Right renal pelvis (tissue), 4 donors: ENCODE results near the gene AKR1C2. TPM values are rescaled to one million over a fixed set of nuclear protein-coding genes. Genes with fewer than 3 reads are reported as not detected.

Source experiments
- DNase-seq, 4 donors: peaks; one replicate each; pipeline ENCODE4 v3.0.0-alpha.2; 2013; ENCODE audit warnings: low read depth in 4 of 4, low spot score in 3 of 4, missing footprints in 1 of 4
- polyA plus RNA-seq, 4 donors: library from polyadenylated mRNA; unstranded; fragments of 120-200 nt; gene quantifications; one replicate each; pipeline ENCODE4 v1.2.1, GENCODE V29; 2013; ENCODE audit not compliant: insufficient read length in 4 of 4

AKR1C2 gene
- polyA plus RNA-seq, 4 donors: 5.9 to 11.4 (median 8.0) TPM

GRCh38 chr10:4939224-4940072 lies 64.2 kb downstream of the AKR1C2 start:
- DNase-seq: no peak

Other genes with a start within 250 kb of the AKR1C2 start
- 1 to 10 TPM; 7.4 to 8.9 (median 7.5) TPM for gene AKR1E2, start 177.7 kb downstream of the AKR1C2 start, polyA plus RNA-seq
- 10 to 100 TPM; 10.2 to 14.0 (median 11.9) TPM for gene AKR1C1, start 40.4 kb downstream of the AKR1C2 start, polyA plus RNA-seq
- gene AKR1C3, start 90.6 kb upstream of the AKR1C2 start, polyA plus RNA-seq: 10 to 100 TPM; 59.0 to 81.7 (median 67.8) TPM
- under 1 TPM; 0.13 to 0.64 (median 0.27) TPM for gene AKR1C8, start 181.3 kb upstream of the AKR1C2 start, polyA plus RNA-seq
- gene AKR1C4, start 193.0 kb upstream of the AKR1C2 start, polyA plus RNA-seq: not detected